ENCODE measurements around the gene ARHGEF10L.

GRCh38 chr1:17513131-17513530 is 26.4 kb upstream of the ARHGEF10L start:
- TF ChIP-seq, protein P1, sequence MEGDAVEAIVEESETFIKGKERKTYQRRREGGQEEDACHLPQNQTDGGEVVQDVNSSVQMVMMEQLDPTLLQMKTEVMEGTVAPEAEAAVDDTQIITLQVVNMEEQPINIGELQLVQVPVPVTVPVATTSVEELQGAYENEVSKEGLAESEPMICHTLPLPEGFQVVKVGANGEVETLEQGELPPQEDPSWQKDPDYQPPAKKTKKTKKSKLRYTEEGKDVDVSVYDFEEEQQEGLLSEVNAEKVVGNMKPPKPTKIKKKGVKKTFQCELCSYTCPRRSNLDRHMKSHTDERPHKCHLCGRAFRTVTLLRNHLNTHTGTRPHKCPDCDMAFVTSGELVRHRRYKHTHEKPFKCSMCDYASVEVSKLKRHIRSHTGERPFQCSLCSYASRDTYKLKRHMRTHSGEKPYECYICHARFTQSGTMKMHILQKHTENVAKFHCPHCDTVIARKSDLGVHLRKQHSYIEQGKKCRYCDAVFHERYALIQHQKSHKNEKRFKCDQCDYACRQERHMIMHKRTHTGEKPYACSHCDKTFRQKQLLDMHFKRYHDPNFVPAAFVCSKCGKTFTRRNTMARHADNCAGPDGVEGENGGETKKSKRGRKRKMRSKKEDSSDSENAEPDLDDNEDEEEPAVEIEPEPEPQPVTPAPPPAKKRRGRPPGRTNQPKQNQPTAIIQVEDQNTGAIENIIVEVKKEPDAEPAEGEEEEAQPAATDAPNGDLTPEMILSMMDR (IDR thresholded peaks at IDR 0.05; ENCODE audit: low read depth, low read length, poor library complexity, severe bottlenecking): no peak
- no peak for TF ChIP-seq EZH2phosphoT487 (IDR thresholded peaks at IDR 0.05; ENCODE audit: borderline replicate concordance, low read length)

All from DOHH2 (cell line).